GM12872 (cell line): ENCODE results near the gene OR8G5.

Source experiments
- TF ChIP-seq, protein P1 (sequence below): IDR thresholded peaks from 3 replicates; pipeline ENCODE4 v1.5.1; 2011; ENCODE audit warnings: low read depth, mild to moderate bottlenecking, low read length, moderate library complexity; ENCODE audit not compliant: insufficient read depth

Gene OR8G5, protein sequence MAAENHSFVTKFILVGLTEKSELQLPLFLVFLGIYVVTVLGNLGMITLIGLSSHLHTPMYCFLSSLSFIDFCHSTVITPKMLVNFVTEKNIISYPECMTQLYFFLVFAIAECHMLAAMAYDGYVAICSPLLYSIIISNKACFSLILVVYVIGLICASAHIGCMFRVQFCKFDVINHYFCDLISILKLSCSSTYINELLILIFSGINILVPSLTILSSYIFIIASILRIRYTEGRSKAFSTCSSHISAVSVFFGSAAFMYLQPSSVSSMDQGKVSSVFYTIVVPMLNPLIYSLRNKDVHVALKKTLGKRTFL

DNA sequence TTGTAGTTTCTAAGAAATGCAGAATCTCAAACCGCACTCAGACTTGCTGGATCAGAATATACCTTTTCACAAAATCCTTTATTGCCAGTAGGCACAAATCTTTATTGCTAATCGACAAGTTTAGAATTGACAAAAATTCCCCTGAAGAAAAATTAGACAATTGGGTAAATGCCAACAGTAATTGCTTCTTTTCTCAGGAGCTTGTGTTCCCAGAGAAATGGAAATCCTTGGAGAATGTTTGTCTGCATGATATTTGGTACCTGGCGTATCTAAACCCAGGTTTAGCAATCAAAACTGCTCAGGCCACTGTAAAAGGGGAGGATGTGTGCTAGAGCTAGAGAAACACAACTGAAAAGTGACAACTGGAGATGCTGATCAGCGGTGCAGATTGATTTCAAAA, at the start of gene OR8G5:
Gene OR8G5 (plus strand): TSS at position 301 of the 400 bp plus-strand sequence. CDS start 8,556 bp downstream, outside the sequence.
- TF ChIP-seq, protein P1, sequence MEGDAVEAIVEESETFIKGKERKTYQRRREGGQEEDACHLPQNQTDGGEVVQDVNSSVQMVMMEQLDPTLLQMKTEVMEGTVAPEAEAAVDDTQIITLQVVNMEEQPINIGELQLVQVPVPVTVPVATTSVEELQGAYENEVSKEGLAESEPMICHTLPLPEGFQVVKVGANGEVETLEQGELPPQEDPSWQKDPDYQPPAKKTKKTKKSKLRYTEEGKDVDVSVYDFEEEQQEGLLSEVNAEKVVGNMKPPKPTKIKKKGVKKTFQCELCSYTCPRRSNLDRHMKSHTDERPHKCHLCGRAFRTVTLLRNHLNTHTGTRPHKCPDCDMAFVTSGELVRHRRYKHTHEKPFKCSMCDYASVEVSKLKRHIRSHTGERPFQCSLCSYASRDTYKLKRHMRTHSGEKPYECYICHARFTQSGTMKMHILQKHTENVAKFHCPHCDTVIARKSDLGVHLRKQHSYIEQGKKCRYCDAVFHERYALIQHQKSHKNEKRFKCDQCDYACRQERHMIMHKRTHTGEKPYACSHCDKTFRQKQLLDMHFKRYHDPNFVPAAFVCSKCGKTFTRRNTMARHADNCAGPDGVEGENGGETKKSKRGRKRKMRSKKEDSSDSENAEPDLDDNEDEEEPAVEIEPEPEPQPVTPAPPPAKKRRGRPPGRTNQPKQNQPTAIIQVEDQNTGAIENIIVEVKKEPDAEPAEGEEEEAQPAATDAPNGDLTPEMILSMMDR, result no peak

DNA sequence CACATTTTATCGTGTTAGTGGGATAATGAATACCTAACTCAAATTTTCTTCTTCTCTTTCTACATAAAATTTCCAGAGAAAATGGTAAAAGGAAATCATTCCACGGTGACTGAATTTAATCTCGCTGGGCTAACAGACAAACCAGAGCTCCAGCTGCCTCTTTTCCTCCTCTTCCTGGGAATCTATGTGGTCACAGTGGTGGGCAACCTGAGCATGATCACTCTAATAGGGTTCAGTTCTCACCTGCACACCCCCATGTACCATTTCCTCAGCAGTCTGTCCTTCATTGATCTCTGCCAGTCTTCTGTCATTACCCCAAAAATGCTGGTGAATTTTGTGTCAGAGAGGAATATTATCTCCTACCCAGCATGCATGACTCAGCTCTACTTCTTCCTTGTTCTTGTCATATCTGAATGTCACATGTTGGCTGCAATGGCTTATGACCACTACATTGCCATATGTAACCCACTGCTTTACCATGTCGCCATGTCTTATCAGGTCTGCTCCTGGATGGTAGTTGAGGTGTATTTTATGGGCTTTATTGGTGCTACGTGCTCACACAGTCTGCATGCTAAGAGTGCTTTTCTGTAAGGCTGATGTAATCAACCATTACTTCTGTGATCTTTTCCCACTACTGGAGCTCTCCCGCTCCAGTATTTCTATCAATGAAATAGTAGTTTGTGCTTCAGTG, 48.9 kb upstream of the OR8G5 start:
- TF ChIP-seq, protein P1, result no peak

DNA sequence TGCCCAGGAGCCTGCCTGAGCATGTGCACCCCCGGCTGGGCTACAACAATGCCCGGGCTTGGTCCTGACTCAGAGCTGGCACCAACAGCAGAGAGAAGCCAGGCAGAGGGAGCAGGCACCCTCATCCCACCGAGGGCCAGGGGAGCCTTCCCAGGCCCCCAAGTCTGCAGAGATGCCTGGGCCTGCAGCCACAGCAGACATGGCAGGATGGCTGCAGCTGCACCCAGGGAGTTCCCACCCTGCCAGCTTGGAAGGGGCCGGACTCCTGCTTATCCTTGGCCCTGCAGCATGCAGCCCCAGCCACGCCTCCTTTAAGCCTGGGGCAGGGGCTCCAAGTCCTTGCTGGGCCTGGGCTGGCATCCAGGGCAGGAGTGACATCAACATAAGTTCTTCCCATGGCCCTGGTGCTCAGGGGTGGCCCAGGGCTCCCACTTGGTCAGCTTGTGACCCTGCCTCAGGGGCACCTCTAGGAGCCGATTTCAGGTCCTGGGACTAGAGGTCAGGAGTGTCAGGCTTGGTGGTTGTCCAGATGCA, 46.3 kb upstream of the OR8G5 start:
- TF ChIP-seq, protein P1, result no peak

- TF ChIP-seq, protein P1, result no peak
Observed at GRCh38 chr11:124210421-124210820, 45.8 kb upstream of the OR8G5 start.

GRCh38 chr11:124211321-124211720, 44.9 kb upstream of the OR8G5 start:
- TF ChIP-seq, protein P1, result no peak

DNA sequence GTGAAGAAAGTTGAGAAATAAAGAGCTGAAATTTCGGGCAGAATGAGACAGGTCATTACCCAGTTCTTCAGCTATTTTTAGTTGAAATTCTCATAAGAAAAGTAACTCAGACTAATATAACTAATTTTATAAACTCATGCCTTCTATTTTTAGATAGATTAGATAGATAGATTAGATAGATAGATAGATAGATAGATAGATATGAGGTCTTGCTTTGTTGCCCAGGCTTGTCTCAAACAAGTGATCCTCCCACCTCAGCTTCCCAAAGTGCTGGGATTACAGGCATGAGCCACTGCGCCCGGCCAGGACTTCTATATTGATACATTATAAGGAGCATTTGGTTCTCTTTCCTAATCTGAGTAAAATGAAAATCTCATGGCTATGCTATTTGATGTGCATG, 42.1 kb upstream of the OR8G5 start:
- TF ChIP-seq, protein P1, result no peak

GRCh38 chr11:124219126-124219525, 37.0 kb upstream of the OR8G5 start:
- TF ChIP-seq, protein P1, result no peak
